WTC11 (cell line): ENCODE measurements around the gene TPCN2. TPM values are rescaled to one million over a fixed set of nuclear protein-coding genes. Genes with fewer than 3 reads are reported as not detected.

Source experiments
- ATAC-seq: fragments of 200-7000 bp; cut with Tn5 transposase; 2 replicates; pipeline ENCODE4 v1.10.0; 2021; ENCODE audit warnings: mild to moderate bottlenecking, moderate library complexity
- CTCF ChIA-PET: fragments of 300-600 bp; sonication (Branson Sonifier 250); formaldehyde crosslinking; loops from one replicate; lab custom pipeline; 2021; ENCODE audit warnings: antibody characterized with exemption; lab: Charles Lee
- POLR2A ChIA-PET: fragments of 350-600 bp; sonication (Branson Sonifier 250); formaldehyde crosslinking; loops from one replicate; lab custom pipeline; 2021; ENCODE audit warnings: antibody characterized with exemption; lab: Charles Lee
- DNase-seq: peaks from one replicate; pipeline ENCODE4 v3.0.0; 2021; ENCODE audit warnings: low spot score
- H3K27ac Mint-ChIP-seq: 2 replicates; pipeline ENCODE4 v1.8.0; 2021; ENCODE audit warnings: mixed read lengths
- H3K27me3 Mint-ChIP-seq: 2 replicates; pipeline ENCODE4 v1.8.0; 2021; ENCODE audit warnings: low read depth, mild to moderate bottlenecking, moderate library complexity, mixed read lengths
- H3K36me3 Mint-ChIP-seq: 2 replicates; pipeline ENCODE4 v1.8.0; 2021; ENCODE audit warnings: mixed read lengths
- H3K4me1 Mint-ChIP-seq: 2 replicates; pipeline ENCODE4 v1.8.0; 2022; ENCODE audit warnings: mixed read lengths
- H3K4me3 Mint-ChIP-seq: 2 replicates; pipeline ENCODE4 v1.8.0; 2021; ENCODE audit warnings: mild to moderate bottlenecking, moderate library complexity, mixed read lengths
- H3K9me3 Mint-ChIP-seq: 2 replicates; pipeline ENCODE4 v1.8.0; 2021; ENCODE audit warnings: mixed read lengths
- CBFB ChIP-seq: sonication (generic); formaldehyde crosslinking; IDR thresholded peaks from 2 replicates; pipeline ENCODE4 v1.8.1; 2022; ENCODE audit warnings: mild to moderate bottlenecking, low read depth, missing genetic modification reagents
- HMGA2 ChIP-seq: fragments of 250-450 bp; sonication (Bioruptor Pico); IDR thresholded peaks from 2 replicates; pipeline ENCODE4 v1.4.0; 2021; ENCODE audit warnings: mild to moderate bottlenecking, moderate library complexity
- JAZF1 ChIP-seq: fragments of 250-450 bp; sonication (Bioruptor Pico); IDR thresholded peaks from 2 replicates; pipeline ENCODE4 v1.9.0; 2021; ENCODE audit warnings: moderate library complexity, mild to moderate bottlenecking, inconsistent platforms
- NFE2L1 ChIP-seq: sonication (generic); formaldehyde crosslinking; IDR thresholded peaks from 2 replicates; pipeline ENCODE4 v1.8.1; 2023; ENCODE audit warnings: missing genetic modification reagents
- NR2C2 ChIP-seq: sonication (generic); formaldehyde crosslinking; IDR thresholded peaks from 2 replicates; pipeline ENCODE4 v1.8.0; 2022; ENCODE audit warnings: mild to moderate bottlenecking, missing genetic modification reagents
- NR3C1 ChIP-seq: sonication (generic); formaldehyde crosslinking; conservative IDR thresholded peaks from 2 replicates; pipeline ENCODE4 v1.8.1; 2023; ENCODE audit warnings: low read depth, mild to moderate bottlenecking, missing genetic modification reagents
- ZNF396 ChIP-seq: fragments of 250-450 bp; sonication (Bioruptor Pico); IDR thresholded peaks from 2 replicates; pipeline ENCODE4 v1.8.0; 2021; ENCODE audit warnings: mild to moderate bottlenecking, moderate library complexity, borderline replicate concordance
- total RNA-seq: library from RNA; stranded (reverse); gene quantifications from 3 replicates; pipeline ENCODE4 v1.2.3, GENCODE V29; 2021
- TF ChIP-seq, protein P1 (sequence below): fragments of 250-450 bp; sonication (Bioruptor Pico); IDR thresholded peaks from 2 replicates; pipeline ENCODE4 v1.9.0; 2021; ENCODE audit warnings: moderate library complexity, mild to moderate bottlenecking, inconsistent platforms, borderline replicate concordance
- TF ChIP-seq, protein P2 (sequence below): sonication (generic); formaldehyde crosslinking; IDR thresholded peaks from 2 replicates; pipeline ENCODE4 v1.8.0; 2023; ENCODE audit warnings: mild to moderate bottlenecking, missing genetic modification reagents
- TF ChIP-seq, protein P3 (sequence below): sonication (generic); formaldehyde crosslinking; IDR thresholded peaks from 2 replicates; pipeline ENCODE4 v1.8.1; 2022; ENCODE audit warnings: low read depth, mild to moderate bottlenecking, moderate library complexity, missing genetic modification reagents, borderline replicate concordance
- TF ChIP-seq, protein P4 (sequence below): sonication (generic); formaldehyde crosslinking; IDR thresholded peaks from 2 replicates; pipeline ENCODE4 v1.8.0; 2022; ENCODE audit warnings: mild to moderate bottlenecking, missing genetic modification reagents
- TF ChIP-seq, protein P5 (sequence below): sonication (generic); formaldehyde crosslinking; conservative IDR thresholded peaks from 2 replicates; pipeline ENCODE4 v1.8.1; 2022; ENCODE audit warnings: mild to moderate bottlenecking, missing genetic modification reagents
- TF ChIP-seq, protein P6 (sequence below): sonication (generic); formaldehyde crosslinking; conservative IDR thresholded peaks from 2 replicates; pipeline ENCODE4 v1.8.1; 2023; ENCODE audit warnings: mild to moderate bottlenecking, low read depth, missing genetic modification reagents, moderate library complexity
- TF ChIP-seq, protein P7 (sequence below): sonication (generic); formaldehyde crosslinking; IDR thresholded peaks from 2 replicates; pipeline ENCODE4 v1.8.1; 2022; ENCODE audit warnings: mild to moderate bottlenecking, missing genetic modification reagents, moderate library complexity, borderline replicate concordance

The TPCN2 gene
- total RNA-seq, 1 experiment from 2014 or later = 24.6 TPM

DNA sequence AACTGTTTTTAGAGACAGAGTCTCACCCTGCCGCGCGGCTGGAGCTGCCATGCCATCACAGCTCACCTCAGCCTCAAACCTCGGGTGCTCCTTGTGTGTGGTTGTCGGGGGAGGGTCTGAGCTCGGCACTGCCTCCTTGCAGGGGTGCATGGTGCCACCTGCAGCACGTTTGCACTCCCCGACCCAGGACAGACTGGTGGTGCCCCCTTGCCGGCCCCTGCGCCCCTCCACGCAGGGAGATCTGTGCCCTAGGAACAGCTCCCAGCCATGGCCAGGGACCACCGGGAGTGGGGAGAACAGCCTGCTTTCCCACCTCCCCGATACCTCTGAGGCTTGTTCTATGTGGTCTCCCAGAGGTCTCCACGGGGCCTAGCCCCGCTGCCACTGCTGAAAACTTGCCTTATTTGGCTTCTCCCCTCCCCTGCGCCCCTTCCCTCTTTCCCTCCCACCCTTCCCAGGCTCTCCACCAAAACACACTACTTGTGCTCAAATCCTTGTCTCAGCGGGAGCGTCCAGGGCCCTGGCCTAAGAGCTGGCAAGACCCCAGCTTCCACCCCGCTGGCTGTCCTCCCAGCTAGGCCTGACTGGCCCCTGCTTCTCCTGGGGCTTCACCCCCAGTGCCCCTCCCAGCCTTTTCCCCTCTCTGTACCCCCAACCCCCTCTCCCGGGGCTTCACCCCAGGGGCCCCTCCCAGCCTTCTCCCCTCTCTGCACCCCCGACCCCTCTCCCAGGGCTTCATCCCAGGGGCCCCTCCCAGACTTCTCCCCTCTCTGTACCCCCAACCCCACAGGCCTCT lies 13.4 kb upstream of the TPCN2 start:
- H3K27me3 Mint-ChIP-seq = no peaks in the 10 kb centered on the region
- DNase-seq (no peak), ATAC-seq (peak; percentile 60)
- H3K27ac Mint-ChIP-seq = no peak overlapping the region
- TF ChIP-seq, protein P1, sequence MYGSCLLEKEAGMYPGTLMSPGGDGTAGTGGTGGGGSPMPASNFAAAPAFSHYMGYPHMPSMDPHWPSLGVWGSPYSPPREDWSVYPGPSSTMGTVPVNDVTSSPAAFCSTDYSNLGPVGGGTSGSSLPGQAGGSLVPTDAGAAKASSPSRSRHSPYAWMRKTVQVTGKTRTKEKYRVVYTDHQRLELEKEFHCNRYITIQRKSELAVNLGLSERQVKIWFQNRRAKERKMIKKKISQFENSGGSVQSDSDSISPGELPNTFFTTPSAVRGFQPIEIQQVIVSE (CRISPR knock-in tag) = no peak
- TF ChIP-seq, protein P2, sequence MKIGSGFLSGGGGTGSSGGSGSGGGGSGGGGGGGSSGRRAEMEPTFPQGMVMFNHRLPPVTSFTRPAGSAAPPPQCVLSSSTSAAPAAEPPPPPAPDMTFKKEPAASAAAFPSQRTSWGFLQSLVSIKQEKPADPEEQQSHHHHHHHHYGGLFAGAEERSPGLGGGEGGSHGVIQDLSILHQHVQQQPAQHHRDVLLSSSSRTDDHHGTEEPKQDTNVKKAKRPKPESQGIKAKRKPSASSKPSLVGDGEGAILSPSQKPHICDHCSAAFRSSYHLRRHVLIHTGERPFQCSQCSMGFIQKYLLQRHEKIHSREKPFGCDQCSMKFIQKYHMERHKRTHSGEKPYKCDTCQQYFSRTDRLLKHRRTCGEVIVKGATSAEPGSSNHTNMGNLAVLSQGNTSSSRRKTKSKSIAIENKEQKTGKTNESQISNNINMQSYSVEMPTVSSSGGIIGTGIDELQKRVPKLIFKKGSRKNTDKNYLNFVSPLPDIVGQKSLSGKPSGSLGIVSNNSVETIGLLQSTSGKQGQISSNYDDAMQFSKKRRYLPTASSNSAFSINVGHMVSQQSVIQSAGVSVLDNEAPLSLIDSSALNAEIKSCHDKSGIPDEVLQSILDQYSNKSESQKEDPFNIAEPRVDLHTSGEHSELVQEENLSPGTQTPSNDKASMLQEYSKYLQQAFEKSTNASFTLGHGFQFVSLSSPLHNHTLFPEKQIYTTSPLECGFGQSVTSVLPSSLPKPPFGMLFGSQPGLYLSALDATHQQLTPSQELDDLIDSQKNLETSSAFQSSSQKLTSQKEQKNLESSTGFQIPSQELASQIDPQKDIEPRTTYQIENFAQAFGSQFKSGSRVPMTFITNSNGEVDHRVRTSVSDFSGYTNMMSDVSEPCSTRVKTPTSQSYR = 0 out of 2 replicates have a peak, but pooled peaks have one; percentile 33
- TF ChIP-seq, protein P3, sequence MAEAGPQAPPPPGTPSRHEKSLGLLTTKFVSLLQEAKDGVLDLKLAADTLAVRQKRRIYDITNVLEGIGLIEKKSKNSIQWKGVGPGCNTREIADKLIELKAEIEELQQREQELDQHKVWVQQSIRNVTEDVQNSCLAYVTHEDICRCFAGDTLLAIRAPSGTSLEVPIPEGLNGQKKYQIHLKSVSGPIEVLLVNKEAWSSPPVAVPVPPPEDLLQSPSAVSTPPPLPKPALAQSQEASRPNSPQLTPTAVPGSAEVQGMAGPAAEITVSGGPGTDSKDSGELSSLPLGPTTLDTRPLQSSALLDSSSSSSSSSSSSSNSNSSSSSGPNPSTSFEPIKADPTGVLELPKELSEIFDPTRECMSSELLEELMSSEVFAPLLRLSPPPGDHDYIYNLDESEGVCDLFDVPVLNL = no peak
- CTCF ChIA-PET = interaction anchor here (1.0 to 5.3 kb wide), 8 partner anchors 9 to 237 kb away, joined by 3 to 62 read pairs (median 6); partner anchors contain the start of gene TPCN2
- H3K9me3 Mint-ChIP-seq = no peaks in the 10 kb centered on the region
- no peaks in the 10 kb centered on the region for H3K36me3 Mint-ChIP-seq
- H3K4me3 Mint-ChIP-seq = no peak overlapping the region
- POLR2A ChIA-PET = interaction anchor here (0.7 kb wide), 1 partner anchor 24 kb away, joined by 3 read pairs; no protein-coding TSS in a partner anchor
- peaks cover 10% of the 10 kb centered on the region for H3K4me1 Mint-ChIP-seq

DNA sequence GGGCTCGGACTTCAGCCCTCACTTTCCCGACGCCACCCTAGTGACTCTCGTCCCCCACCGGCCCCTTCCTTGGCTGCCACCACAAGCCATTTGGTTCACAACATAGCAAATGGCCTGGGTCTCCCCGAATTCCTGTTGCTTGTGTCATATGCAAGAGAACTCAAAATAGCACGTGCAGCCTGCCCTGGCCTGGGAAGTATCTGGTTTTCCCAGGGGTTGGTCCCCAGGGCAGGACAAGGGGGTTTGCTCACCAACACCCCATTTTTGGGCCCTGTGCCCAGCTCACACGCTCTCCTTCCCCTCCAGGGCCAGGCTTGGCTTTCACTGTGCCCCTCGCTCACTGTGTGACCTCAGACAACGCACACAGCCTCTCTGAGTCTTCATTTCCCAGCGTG lies 12.8 kb upstream of the TPCN2 start:
- no peak overlapping the region; the same call in 1 of the 2 replicates for H3K27ac Mint-ChIP-seq
- TF ChIP-seq NR2C2 (CRISPR knock-in tag) (no peak), JAZF1 (CRISPR knock-in tag) (no peak), NFE2L1 (CRISPR knock-in tag) (no peak), HMGA2 (CRISPR knock-in tag) (no peak), ZNF396 (no peak), NR3C1 (CRISPR knock-in tag) (no peak), CBFB (CRISPR knock-in tag) (no peak)
- TF ChIP-seq, protein P4, sequence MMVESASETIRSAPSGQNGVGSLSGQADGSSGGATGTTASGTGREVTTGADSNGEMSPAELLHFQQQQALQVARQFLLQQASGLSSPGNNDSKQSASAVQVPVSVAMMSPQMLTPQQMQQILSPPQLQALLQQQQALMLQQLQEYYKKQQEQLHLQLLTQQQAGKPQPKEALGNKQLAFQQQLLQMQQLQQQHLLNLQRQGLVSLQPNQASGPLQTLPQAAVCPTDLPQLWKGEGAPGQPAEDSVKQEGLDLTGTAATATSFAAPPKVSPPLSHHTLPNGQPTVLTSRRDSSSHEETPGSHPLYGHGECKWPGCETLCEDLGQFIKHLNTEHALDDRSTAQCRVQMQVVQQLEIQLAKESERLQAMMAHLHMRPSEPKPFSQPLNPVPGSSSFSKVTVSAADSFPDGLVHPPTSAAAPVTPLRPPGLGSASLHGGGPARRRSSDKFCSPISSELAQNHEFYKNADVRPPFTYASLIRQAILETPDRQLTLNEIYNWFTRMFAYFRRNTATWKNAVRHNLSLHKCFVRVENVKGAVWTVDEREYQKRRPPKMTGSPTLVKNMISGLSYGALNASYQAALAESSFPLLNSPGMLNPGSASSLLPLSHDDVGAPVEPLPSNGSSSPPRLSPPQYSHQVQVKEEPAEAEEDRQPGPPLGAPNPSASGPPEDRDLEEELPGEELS (CRISPR knock-in tag) = no peak
- TF ChIP-seq, protein P5, sequence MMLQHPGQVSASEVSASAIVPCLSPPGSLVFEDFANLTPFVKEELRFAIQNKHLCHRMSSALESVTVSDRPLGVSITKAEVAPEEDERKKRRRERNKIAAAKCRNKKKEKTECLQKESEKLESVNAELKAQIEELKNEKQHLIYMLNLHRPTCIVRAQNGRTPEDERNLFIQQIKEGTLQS = no peak
- TF ChIP-seq, protein P6, sequence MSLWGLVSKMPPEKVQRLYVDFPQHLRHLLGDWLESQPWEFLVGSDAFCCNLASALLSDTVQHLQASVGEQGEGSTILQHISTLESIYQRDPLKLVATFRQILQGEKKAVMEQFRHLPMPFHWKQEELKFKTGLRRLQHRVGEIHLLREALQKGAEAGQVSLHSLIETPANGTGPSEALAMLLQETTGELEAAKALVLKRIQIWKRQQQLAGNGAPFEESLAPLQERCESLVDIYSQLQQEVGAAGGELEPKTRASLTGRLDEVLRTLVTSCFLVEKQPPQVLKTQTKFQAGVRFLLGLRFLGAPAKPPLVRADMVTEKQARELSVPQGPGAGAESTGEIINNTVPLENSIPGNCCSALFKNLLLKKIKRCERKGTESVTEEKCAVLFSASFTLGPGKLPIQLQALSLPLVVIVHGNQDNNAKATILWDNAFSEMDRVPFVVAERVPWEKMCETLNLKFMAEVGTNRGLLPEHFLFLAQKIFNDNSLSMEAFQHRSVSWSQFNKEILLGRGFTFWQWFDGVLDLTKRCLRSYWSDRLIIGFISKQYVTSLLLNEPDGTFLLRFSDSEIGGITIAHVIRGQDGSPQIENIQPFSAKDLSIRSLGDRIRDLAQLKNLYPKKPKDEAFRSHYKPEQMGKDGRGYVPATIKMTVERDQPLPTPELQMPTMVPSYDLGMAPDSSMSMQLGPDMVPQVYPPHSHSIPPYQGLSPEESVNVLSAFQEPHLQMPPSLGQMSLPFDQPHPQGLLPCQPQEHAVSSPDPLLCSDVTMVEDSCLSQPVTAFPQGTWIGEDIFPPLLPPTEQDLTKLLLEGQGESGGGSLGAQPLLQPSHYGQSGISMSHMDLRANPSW = no peak
- TF ChIP-seq, protein P7, sequence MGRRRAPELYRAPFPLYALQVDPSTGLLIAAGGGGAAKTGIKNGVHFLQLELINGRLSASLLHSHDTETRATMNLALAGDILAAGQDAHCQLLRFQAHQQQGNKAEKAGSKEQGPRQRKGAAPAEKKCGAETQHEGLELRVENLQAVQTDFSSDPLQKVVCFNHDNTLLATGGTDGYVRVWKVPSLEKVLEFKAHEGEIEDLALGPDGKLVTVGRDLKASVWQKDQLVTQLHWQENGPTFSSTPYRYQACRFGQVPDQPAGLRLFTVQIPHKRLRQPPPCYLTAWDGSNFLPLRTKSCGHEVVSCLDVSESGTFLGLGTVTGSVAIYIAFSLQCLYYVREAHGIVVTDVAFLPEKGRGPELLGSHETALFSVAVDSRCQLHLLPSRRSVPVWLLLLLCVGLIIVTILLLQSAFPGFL (CRISPR knock-in tag) = no peak
- ATAC-seq = no peak

More for the DNA sequence above, 12.8 kb upstream of the TPCN2 start:
- ChIA-PET CTCF (interaction anchor here (0.9 to 5.3 kb wide), 6 partner anchors 9 to 231 kb away, joined by 3 to 62 read pairs (median 4); partner anchors contain the start of gene TPCN2), POLR2A (interaction anchor here (0.7 kb wide), 1 partner anchor 24 kb away, joined by 3 read pairs; no protein-coding TSS in a partner anchor)
- H3K4me3 Mint-ChIP-seq = no peak overlapping the region
- no peak for DNase-seq
- H3K9me3 Mint-ChIP-seq = no peaks in the 10 kb centered on the region
- no peaks in the 10 kb centered on the region for H3K36me3 Mint-ChIP-seq
- peaks cover 12% of the 10 kb centered on the region for H3K4me1 Mint-ChIP-seq
- no peaks in the 10 kb centered on the region for H3K27me3 Mint-ChIP-seq
